Superior temporal gyrus (tissue), 1 donor: ENCODE data around the gene TMEM35A.
"Not testable (repeated sequence)": the region's sequence is repeated elsewhere in the genome, so short reads cannot be mapped to it uniquely, and the experiment has no call there.

ENCODE experiments used
- DNase-seq: peaks from one replicate; pipeline ENCODE4 v3.0.0-alpha.2; 2016; ENCODE audit errors: extremely low spot score

Gene TMEM35A

GRCh38 chrX:101078716-101079598 is at the start of gene TMEM35A:
Gene TMEM35A, plus strand, starts transcription at chrX:101078879. Its CDS starts 124 bp downstream, at chrX:101079003.
- DNase-seq, result peak; percentile 34

- no peak for DNase-seq
These were observed 49.0 kb upstream of the TMEM35A start for GRCh38 chrX:101029665-101030064.

- DNase-seq, result no peak
These were observed 41.4 kb upstream of the TMEM35A start for GRCh38 chrX:101037231-101037630.

- no peak for DNase-seq
These were observed 38.5 kb upstream of the TMEM35A start for GRCh38 chrX:101040197-101040596.

DNA sequence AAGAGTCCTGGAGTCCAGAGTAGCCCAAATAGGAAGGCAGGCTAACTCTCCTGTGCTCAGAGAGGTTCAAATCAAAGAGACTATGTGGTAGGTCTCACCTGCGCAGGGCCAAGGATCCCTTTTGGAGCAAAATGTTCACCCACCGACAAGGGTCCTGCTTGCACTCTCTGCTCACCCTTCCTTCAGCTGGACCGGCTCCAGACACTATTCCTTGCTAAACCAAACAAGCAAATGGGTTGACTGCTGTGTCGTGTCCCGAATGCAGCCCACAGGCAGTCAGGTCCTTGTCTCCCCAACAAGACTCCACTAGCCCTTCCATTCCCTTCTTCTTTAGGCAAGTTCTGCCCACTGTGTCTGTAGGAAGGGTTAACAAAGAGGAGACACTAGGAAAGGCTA is 27.5 kb upstream of the TMEM35A start:
- DNase-seq, result no peak

DNA sequence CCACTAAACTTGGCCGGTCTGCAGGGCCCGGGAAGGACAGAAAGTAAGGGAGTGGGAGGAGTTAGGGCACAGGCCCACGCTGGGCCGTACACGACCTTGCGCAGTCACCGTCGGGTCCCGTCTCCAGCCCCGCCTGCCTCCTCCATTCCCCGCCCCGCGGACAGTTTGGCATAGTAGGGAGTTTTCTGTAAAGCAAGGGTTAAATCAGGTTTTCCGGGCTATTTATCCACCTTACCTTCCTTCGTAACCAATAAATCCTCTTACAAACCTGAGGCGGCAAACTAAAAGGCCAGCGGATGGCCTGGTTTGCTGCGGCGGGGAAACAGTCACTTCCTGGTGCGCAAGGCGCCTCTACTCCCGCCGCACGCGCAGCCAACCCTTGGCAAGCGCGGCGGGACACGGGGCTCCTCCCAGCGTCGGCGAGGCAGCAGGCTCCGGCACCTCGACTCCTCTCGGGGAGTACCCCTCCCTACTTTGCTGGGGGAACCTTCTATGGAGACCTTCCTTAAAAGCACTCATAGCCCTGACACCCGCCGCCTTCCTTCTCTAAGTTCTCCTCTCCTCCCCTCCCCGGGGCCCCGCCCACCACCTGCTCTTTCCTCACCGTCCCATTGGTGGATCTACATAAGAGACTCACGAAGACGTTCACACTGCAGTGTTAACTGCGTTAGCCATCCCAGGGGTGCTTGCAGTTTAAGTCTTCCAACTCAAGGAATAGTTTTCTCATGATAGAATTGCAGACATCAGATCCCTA is 27.0 kb upstream of the TMEM35A start, which contains the start of gene TRMT2B:
TSS of gene TRMT2B (minus strand) at position 563 of the 754 bp plus-strand sequence. CDS start 9,822 bp downstream, outside the sequence.
- peak; percentile 66 for DNase-seq

- DNase-seq, result not testable (repeated sequence)
These were observed 22.1 kb upstream of the TMEM35A start for GRCh38 chrX:101056551-101056950.

- no peak for DNase-seq
These were observed 21.5 kb upstream of the TMEM35A start for GRCh38 chrX:101057093-101057714.

DNA sequence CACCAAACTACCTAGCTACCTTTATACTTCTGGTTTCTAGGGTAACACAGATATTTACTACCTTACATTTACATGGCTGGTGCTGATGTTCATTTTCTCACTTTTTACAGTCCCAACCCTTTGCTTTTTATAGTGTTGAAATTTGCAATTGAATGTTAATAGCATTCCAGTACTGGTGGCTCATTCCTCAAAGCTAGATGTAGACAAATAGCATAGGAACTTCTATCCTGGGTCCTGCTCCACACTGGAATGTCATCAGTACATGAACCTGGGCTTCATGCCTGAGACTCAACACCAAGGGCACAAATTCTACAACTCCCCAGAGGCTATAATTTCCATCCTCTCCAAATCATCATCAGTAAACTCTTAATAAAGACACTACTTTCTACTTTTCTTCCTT is 16.5 kb upstream of the TMEM35A start:
- DNase-seq, result no peak

DNA sequence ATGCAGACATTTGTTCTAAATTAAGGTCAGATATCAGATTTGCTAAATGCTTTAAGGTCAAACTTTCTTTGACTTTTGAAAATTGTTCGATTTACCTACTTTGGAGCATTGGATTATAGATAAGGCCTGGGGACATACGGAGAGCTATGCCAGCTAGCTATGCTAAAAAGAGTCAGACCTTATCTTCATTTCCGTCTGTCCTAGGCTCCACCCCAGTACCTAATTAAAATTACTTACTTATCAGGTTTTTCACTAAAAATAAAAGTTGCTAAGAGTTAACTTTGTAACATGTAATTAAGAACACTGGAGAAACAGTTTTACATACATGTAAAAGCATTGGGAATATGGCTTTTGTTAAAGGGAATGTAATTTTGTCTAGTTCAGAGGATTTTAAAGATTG is 7.1 kb upstream of the TMEM35A start:
- DNase-seq, result no peak

GRCh38 chrX:101079736-101080270 is 1.1 kb downstream of the TMEM35A start:
- DNase-seq, result peak; percentile 11

DNA sequence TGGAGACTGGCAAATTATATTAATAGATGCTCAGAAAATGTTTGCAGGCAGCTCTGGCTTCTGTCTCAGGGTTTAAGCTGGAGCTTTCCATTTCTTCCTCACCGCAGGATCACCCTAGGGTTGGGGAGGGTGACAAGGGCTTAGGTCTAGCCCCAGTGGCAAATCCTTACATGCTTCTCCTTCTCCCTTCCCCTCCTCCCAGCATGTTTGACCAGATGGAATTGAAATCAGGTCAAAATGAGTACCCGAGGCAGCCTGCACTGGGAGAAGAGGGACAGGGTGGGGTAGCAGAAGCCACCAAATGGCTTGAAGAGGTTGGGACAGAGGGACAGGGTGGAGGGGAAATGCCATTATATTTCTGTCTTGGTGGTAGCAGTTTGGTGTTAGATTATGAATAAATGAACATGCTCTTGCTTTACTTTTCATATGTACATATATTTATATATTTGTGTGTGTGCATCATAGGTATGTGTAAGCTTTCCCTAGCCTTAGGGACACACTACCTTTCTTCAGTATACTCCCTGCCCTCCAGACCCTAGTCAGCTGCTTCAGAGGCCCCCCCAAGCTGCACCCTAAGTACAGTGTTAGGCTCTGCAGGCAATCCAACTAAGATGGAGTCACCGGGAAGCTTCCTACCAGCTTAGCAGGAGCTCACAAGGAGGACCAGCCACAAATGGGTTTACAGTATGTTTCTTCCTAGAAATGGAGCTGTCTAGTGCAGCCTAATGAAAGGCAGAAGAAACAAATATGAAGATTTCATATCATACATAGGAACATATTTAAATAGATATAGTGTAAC is 1.8 kb downstream of the TMEM35A start:
- DNase-seq, result peak; percentile 19

DNA sequence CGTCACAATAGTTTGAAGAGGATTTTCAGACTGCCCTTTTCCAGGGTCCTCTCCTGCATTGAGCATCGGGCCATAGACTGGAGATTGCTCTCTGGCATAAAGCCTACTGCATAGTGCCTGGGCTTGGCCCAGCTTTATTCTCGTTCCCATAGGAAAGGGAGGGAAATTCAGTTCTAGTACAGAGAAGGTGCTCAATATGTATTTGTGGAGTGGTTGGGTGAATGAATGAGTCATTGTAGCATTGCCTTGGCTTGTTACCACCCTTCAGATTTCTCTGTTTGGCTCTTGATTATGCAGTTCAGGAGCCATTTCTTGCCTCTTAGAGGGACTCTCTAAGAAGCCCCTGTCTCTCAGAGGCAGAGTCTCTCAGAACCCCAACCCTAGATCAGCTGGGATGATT is 2.6 kb downstream of the TMEM35A start:
- DNase-seq, result peak; percentile 8

DNA sequence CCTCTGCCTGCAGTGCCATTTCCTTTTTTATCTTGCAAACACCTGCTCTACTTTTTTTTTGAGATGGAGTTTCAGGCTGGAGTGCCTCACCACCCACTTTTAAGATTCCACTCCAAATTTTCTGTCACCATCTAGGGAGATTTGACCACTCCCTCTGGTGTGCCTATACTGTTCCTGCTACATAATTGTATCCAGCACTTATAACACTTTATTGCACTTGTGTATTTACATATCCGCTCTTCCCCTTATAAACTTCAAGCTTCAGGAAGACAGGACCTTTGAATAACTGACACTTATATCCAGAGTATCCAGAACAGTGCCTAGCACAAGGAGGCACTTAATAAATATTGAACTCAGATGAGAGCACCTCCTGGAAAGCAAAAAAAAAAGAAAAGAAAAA is 13.1 kb downstream of the TMEM35A start:
- no peak for DNase-seq

- DNase-seq, result peak; percentile 85
These were observed 19.1 kb downstream of the TMEM35A start, which contains the start of gene CENPI for GRCh38 chrX:101097546-101098453. Gene CENPI, plus strand, starts transcription at chrX:101098204. Its CDS starts 2,867 bp downstream, at chrX:101101071.

DNA sequence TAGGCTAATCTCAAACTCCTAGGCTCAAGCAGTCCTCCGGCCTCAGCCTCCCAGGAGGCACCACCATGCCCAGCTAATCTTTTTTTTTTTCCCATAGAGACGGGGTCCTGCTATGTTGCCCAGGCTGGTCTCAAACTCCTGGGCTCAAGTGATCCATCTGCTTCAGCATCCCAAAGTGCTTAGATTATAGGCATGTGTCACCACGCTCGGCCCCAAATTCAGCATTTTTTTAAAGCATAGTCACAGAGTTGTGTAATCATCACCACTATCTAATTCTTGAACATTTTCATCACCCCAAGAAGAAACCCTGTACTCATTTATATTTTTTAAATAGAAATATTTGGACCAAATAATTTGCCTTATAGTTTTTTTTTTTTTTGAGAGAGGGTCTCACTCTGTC is 29.6 kb downstream of the TMEM35A start:
- DNase-seq, result no peak

DNA sequence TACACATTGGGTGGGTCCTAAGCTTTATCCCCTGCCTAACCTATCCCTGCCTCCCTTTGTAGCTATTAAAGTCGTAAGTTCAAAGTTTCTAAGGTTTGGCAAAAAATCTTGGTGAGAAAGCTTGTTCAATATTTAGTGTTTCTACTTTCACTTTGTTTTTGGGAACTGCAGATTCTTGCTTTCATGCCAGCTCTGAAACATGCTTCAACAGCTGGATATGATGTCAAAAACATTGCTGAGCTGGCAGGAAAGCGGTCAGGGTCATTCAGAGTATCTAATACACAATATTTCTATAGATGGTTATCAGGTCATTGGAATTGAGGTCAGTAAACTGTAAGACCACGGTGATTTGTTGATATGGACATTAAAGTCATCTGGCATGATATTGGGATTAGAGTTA is 39.0 kb downstream of the TMEM35A start:
- DNase-seq, result no peak

DNA sequence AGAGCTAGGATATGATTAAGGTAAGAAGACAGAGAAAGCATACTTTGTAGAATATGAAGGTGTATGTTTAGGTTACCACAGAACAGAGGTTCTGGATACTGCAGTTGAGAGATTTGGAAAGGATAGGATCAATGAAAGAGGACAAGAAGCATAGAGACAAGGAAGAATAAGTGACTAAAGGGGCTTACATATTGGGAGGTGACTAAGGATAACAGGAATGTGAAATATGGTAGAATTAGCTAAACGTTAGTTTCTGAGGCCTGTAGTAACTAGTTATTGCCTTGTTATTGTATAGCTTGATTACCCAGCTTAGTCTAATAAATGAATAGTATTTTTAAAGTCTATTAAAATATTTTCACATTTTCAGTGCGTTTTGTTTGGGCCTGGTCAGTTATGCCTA is 57.6 kb downstream of the TMEM35A start:
- no peak for DNase-seq
